ENCODE data around the gene TMEM245. TPM values are rescaled to one million over a fixed set of nuclear protein-coding genes. Genes with fewer than 3 reads are reported as not detected.

TMEM245 gene
- total and polyA plus RNA-seq, 7 donors = 6.0 to 77.8 (median 43.5) TPM

- no peak overlapping the region for H3K4me3 ChIP-seq
- no peak for ATAC-seq
- intact Hi-C loops (cut with DNase I) = no loop called here
- H3K4me1 ChIP-seq = peaks cover 22% of the 10 kb centered on the region
- TF ChIP-seq CTCF (IDR thresholded peaks at IDR 0.05) = no peak
- no peak for DNase-seq
- H3K9me3 ChIP-seq = no peaks in the 10 kb centered on the region
- H3K36me3 ChIP-seq (ENCODE audit: insufficient read depth in 1 of 2, low read depth in 1 of 2) = peaks cover 0 to 11% of the 10 kb centered on the region in 2 donors
- no peak overlapping the region for H3K27ac ChIP-seq
- H3K27me3 ChIP-seq (ENCODE audit: insufficient read depth in 3 of 3, low read length in 2 of 3) = no peaks in the 10 kb centered on the region
Observed at GRCh38 chr9:109017061-109017460, 102.7 kb downstream of the TMEM245 start.

- no peaks in the 10 kb centered on the region for H3K27me3 ChIP-seq (ENCODE audit: insufficient read depth in 3 of 3, low read length in 2 of 3)
- no peak overlapping the region for H3K27ac ChIP-seq
- H3K4me3 ChIP-seq = no peak overlapping the region
- intact Hi-C loops (cut with DNase I) = no loop called here
- WGBS, 3 donors = 47 to 74% (median 55%) methylated on average over 1 of the region's 1 CpG
- peaks cover 0 to 11% of the 10 kb centered on the region in 2 donors for H3K36me3 ChIP-seq (ENCODE audit: insufficient read depth in 1 of 2, low read depth in 1 of 2)
- H3K9me3 ChIP-seq = no peaks in the 10 kb centered on the region
- H3K4me1 ChIP-seq = peaks cover 32% of the 10 kb centered on the region
- ATAC-seq = no peak
- no peak for DNase-seq
- no peak for TF ChIP-seq CTCF (IDR thresholded peaks at IDR 0.05)
Observed at GRCh38 chr9:109016132-109016531, 103.6 kb downstream of the TMEM245 start.

GRCh38 chr9:109014608-109015280 lies 105.0 kb downstream of the TMEM245 start:
- ATAC-seq = no peak
- WGBS, 3 donors = 72 to 77% (median 76%) methylated on average over 7 of the region's 7 CpGs
- peak overlapping the region; percentile 97 for H3K27ac ChIP-seq
- H3K4me1 ChIP-seq = peaks cover 42% of the 10 kb centered on the region
- intact Hi-C loops (cut with DNase I) = loop anchor here in 1 of 2 donors (5.0 kb wide), 1 partner anchor 82 kb away; the partner anchor contains the start of genes ABITRAM and ELP1
- no peak for TF ChIP-seq CTCF (IDR thresholded peaks at IDR 0.05)
- peaks cover 0 to 3% of the 10 kb centered on the region in 2 donors for H3K36me3 ChIP-seq (ENCODE audit: insufficient read depth in 1 of 2, low read depth in 1 of 2)
- DNase-seq = no peak
- H3K4me3 ChIP-seq = no peak overlapping the region
- H3K27me3 ChIP-seq (ENCODE audit: insufficient read depth in 3 of 3, low read length in 2 of 3) = no peaks in the 10 kb centered on the region
- H3K9me3 ChIP-seq = no peaks in the 10 kb centered on the region

- TF ChIP-seq CTCF (IDR thresholded peaks at IDR 0.05) = no peak
- no peaks in the 10 kb centered on the region for H3K36me3 ChIP-seq (ENCODE audit: insufficient read depth in 1 of 2, low read depth in 1 of 2)
- peak overlapping the region; percentile 93 for H3K4me3 ChIP-seq
- intact Hi-C loops (cut with DNase I) = loop anchor here in 1 of 2 donors (5.0 kb wide), 1 partner anchor 82 kb away; the partner anchor contains the start of genes ABITRAM and ELP1
- 10 to 16% (median 12%) methylated on average over 17 to 19 of the region's 19 CpGs for WGBS, 3 donors
- peaks cover 45% of the 10 kb centered on the region for H3K4me1 ChIP-seq
- ATAC-seq = peak in 2 of 4 donors; percentile 12 to 14
- no peak for DNase-seq
- no peaks in the 10 kb centered on the region for H3K9me3 ChIP-seq
- no peaks in the 10 kb centered on the region for H3K27me3 ChIP-seq (ENCODE audit: insufficient read depth in 3 of 3, low read length in 2 of 3)
- peak overlapping the region; percentile 97 for H3K27ac ChIP-seq
Observed at GRCh38 chr9:109013679-109014607, 105.8 kb downstream of the TMEM245 start.

Data from psoas muscle (tissue), 8 donors.